GM23338 (cell line): ENCODE data around the gene PLA1A. TPM values are rescaled to one million over a fixed set of nuclear protein-coding genes. Genes with fewer than 3 reads are reported as not detected.

Source experiments
- ATAC-seq: fragments of 200-7000 bp; cut with Tn5 transposase; 3 replicates; pipeline ENCODE4 v1.9.1; 2020
- DNase-seq: peaks from one replicate; pipeline ENCODE4 v3.0.0-alpha.2; 2015; ENCODE audit warnings: low spot score
- H2AFZ ChIP-seq: fragments of 200-600 bp; sonication (generic); 2 replicates; pipeline ENCODE4 v1.8.0; 2016; ENCODE audit warnings: antibody characterized with exemption, mild to moderate bottlenecking, moderate library complexity
- H3F3A ChIP-seq: fragments of 200-600 bp; sonication (generic); replicated peaks from 2 replicates; pipeline ENCODE4 v1.8.0; 2017; ENCODE audit warnings: antibody characterized with exemption, mixed run types, low read depth
- H3K27ac ChIP-seq: fragments of 200-600 bp; sonication (generic); 2 replicates; pipeline ENCODE4 v1.6.1; 2016; ENCODE audit warnings: low read depth
- H3K27me3 ChIP-seq: fragments of 200-600 bp; sonication (generic); 2 replicates; pipeline ENCODE4 v1.8.0; 2016; ENCODE audit warnings: mild to moderate bottlenecking, mixed run types, moderate library complexity; ENCODE audit not compliant: insufficient read depth
- H3K36me3 ChIP-seq: fragments of 200-600 bp; sonication (generic); 2 replicates; pipeline ENCODE4 v1.8.0; 2016; ENCODE audit warnings: mild to moderate bottlenecking; ENCODE audit not compliant: insufficient read depth
- H3K4me1 ChIP-seq: fragments of 200-600 bp; sonication (generic); 2 replicates; pipeline ENCODE4 v1.8.0; 2016; ENCODE audit warnings: mild to moderate bottlenecking, moderate library complexity; ENCODE audit not compliant: insufficient read depth
- H3K4me2 ChIP-seq: fragments of 200-600 bp; sonication (generic); 2 replicates; pipeline ENCODE4 v1.7.1; 2017; ENCODE audit warnings: mixed run types
- H3K4me3 ChIP-seq: fragments of 200-600 bp; sonication (generic); 2 replicates; pipeline ENCODE4 v1.6.1; 2016; ENCODE audit warnings: mixed run types
- H3K79me2 ChIP-seq: fragments of 200-600 bp; sonication (generic); replicated peaks from 2 replicates; pipeline ENCODE4 v1.8.0; 2017; ENCODE audit warnings: mild to moderate bottlenecking; ENCODE audit not compliant: insufficient read depth
- H3K9me2 ChIP-seq: fragments of 200-600 bp; sonication (generic); 2 replicates; pipeline ENCODE4 v1.8.0; 2017; ENCODE audit not compliant: insufficient read depth
- H4K20me1 ChIP-seq: fragments of 200-600 bp; sonication (generic); replicated peaks from 2 replicates; pipeline ENCODE4 v1.8.0; 2017; ENCODE audit warnings: mild to moderate bottlenecking; ENCODE audit not compliant: insufficient read depth
- H3K27ac Mint-ChIP-seq: 2 replicates; pipeline ENCODE4 v1.8.0; 2020; ENCODE audit warnings: inconsistent platforms, mild to moderate bottlenecking, moderate library complexity, mixed read lengths
- H3K27me3 Mint-ChIP-seq: 3 replicates; pipeline ENCODE4 v1.8.0; 2022; ENCODE audit warnings: low read depth, mild to moderate bottlenecking, moderate library complexity, mixed read lengths, inconsistent platforms; ENCODE audit not compliant: insufficient read depth, poor library complexity
- H3K36me3 Mint-ChIP-seq: 3 replicates; pipeline ENCODE4 v1.8.0; 2021; ENCODE audit warnings: low read depth, mild to moderate bottlenecking, inconsistent platforms, moderate library complexity, mixed read lengths
- H3K4me1 Mint-ChIP-seq: 3 replicates; pipeline ENCODE4 v1.8.0; 2020; ENCODE audit warnings: mild to moderate bottlenecking, inconsistent platforms, mixed read lengths
- H3K4me3 Mint-ChIP-seq: 3 replicates; pipeline ENCODE4 v1.8.0; 2021; ENCODE audit warnings: moderate library complexity, mild to moderate bottlenecking, inconsistent platforms, mixed read lengths
- H3K9me3 Mint-ChIP-seq: 3 replicates; pipeline ENCODE4 v1.8.0; 2020; ENCODE audit warnings: moderate library complexity, mild to moderate bottlenecking, inconsistent platforms, mixed read lengths
- CREB1 ChIP-seq: fragments of 250-450 bp; sonication (Bioruptor Pico); IDR thresholded peaks from 2 replicates; pipeline ENCODE4 v1.5.0; 2020; ENCODE audit warnings: low read depth, mild to moderate bottlenecking, moderate library complexity
- CTCF ChIP-seq, 2 experiments: fragments of 200-600 bp in 1 of 2; sonication (generic) in 1 of 2; conservative IDR thresholded peaks; 2 replicates each; pipeline versions ENCODE4 v1.5.1 to v1.6.1; 2016 to 2017; ENCODE audit warnings: antibody characterized with exemption in 2 of 2, low read depth in 2 of 2, mild to moderate bottlenecking in 2 of 2, moderate library complexity in 1 of 2
- ETS1 ChIP-seq: IDR thresholded peaks from 2 replicates; pipeline ENCODE4 v1.6.1; 2016; ENCODE audit warnings: antibody characterized with exemption
- EZH2 ChIP-seq: fragments of 200-600 bp; sonication (generic); IDR thresholded peaks from one replicate; pipeline ENCODE4 v1.8.0; 2017; ENCODE audit warnings: antibody characterized with exemption, mild to moderate bottlenecking, low read depth; ENCODE audit not compliant: unreplicated experiment
- EZH2phosphoT487 ChIP-seq: fragments of 200-600 bp; sonication (generic); IDR thresholded peaks from one replicate; pipeline ENCODE4 v1.8.1; 2018; ENCODE audit warnings: antibody characterized with exemption; ENCODE audit not compliant: unreplicated experiment
- JUNB ChIP-seq: IDR thresholded peaks from one replicate; pipeline ENCODE4 v1.6.1; 2016; ENCODE audit warnings: antibody characterized with exemption; ENCODE audit not compliant: unreplicated experiment
- NANOG ChIP-seq: IDR thresholded peaks from 2 replicates; pipeline ENCODE4 v1.6.1; 2016; ENCODE audit warnings: antibody characterized with exemption, borderline replicate concordance
- POLR2AphosphoS5 ChIP-seq: IDR thresholded peaks from 2 replicates; pipeline ENCODE4 v1.6.1; 2016; ENCODE audit warnings: antibody characterized with exemption, low read depth
- REST ChIP-seq: IDR thresholded peaks from one replicate; pipeline ENCODE4 v1.6.1; 2018; ENCODE audit warnings: antibody characterized with exemption; ENCODE audit not compliant: unreplicated experiment
- STAT1 ChIP-seq: IDR thresholded peaks from one replicate; pipeline ENCODE4 v1.6.1; 2016; ENCODE audit warnings: antibody characterized with exemption; ENCODE audit not compliant: unreplicated experiment
- ZNF114 ChIP-seq: fragments of 250-450 bp; sonication (Bioruptor Pico); IDR thresholded peaks from 2 replicates; pipeline ENCODE4 v1.5.0; 2020; ENCODE audit warnings: mild to moderate bottlenecking, moderate library complexity
- ZNF331 ChIP-seq: fragments of 250-450 bp; sonication (Bioruptor Pico); IDR thresholded peaks from 2 replicates; pipeline ENCODE4 v1.5.0; 2020; ENCODE audit warnings: low read depth, mild to moderate bottlenecking, moderate library complexity
- ZNF462 ChIP-seq: fragments of 250-450 bp; sonication (Bioruptor Pico); IDR thresholded peaks from 2 replicates; pipeline ENCODE4 v1.5.0; 2020; ENCODE audit warnings: mild to moderate bottlenecking, moderate library complexity
- polyA plus RNA-seq: library from polyadenylated mRNA; unstranded; fragments of >200 nt; fragmentation: Nextera tagmentation; extraction: Ambion mirVana; gene quantifications from 2 replicates; pipeline ENCODE4 v1.2.1, GENCODE V29; 2016
- total RNA-seq: library from RNA; depleted of rRNA; stranded (reverse); fragments of >200 nt; shearing (Covaris generic); gene quantifications from 2 replicates; pipeline ENCODE4 v1.2.3, GENCODE V29; 2014

Gene PLA1A
- total and polyA plus RNA-seq, 2 experiments from 2014 or later = not detected

- Histone ChIP-seq H3K9me2 (no peaks in the 10 kb centered on the region; the same call in 1 of the 2 replicates), H3K4me1 (no peaks in the 10 kb centered on the region), H4K20me1 (no peaks in the 10 kb centered on the region), H3K79me2 (no peaks in the 10 kb centered on the region), H3K27me3 (no peaks in the 10 kb centered on the region), H3K36me3 (no peaks in the 10 kb centered on the region), H3K27ac (no peak overlapping the region), H3K4me3 (no peak overlapping the region), H3K4me2 (no peak overlapping the region), H2AFZ (no peak overlapping the region), H3F3A (no peaks in the 10 kb centered on the region)
- Mint-ChIP-seq H3K27ac (no peak overlapping the region), H3K36me3 (no peaks in the 10 kb centered on the region), H3K4me3 (no peak overlapping the region), H3K27me3 (peaks cover 2% of the 10 kb centered on the region), H3K9me3 (no peaks in the 10 kb centered on the region), H3K4me1 (no peaks in the 10 kb centered on the region)
- DNase-seq (no peak), ATAC-seq (no peak)
- TF ChIP-seq REST (no peak), ZNF114 (CRISPR knock-in tag) (no peak), EZH2phosphoT487 (no peak), CREB1 (no peak), ZNF331 (CRISPR knock-in tag) (no peak), STAT1 (no peak), CTCF (conservative IDR thresholded peaks at IDR 0.05; ENCODE audit: low read depth in 2 of 2) (no peak), ZNF462 (no peak), NANOG (no peak), JUNB (no peak), ETS1 (no peak), EZH2 (no peak), POLR2AphosphoS5 (no peak)
Observed at GRCh38 chr3:119636891-119637611, 39.4 kb downstream of the PLA1A start.
